OCI-LY3 (cell line): ENCODE data around the gene KBTBD12.

Source experiments
- H2AFZ ChIP-seq: fragments of 200-600, 300-600 bp; shearing (Covaris generic); 2 replicates; pipeline ENCODE4 v1.6.0; 2014; ENCODE audit warnings: antibody characterized with exemption, low read depth, low read length
- H3K27ac ChIP-seq: fragments of 200-600, 300-600 bp; sonication (generic); 2 replicates; pipeline ENCODE4 v1.5.1; 2014; ENCODE audit warnings: mild to moderate bottlenecking, low read length, moderate library complexity, mixed read lengths
- H3K27me3 ChIP-seq: fragments of 200-600, 300-600 bp; sonication (generic); 2 replicates; pipeline ENCODE4 v1.6.1; 2014; ENCODE audit warnings: low read depth, low read length, mixed read lengths
- H3K36me3 ChIP-seq: fragments of 200-600, 300-600 bp; sonication (generic); replicated peaks from 2 replicates; pipeline ENCODE3; 2014; ENCODE audit warnings: low read depth, low read length, mixed read lengths
- H3K4me1 ChIP-seq: fragments of 300-600, 200-600 bp; sonication (generic); 2 replicates; pipeline ENCODE4 v1.6.1; 2014; ENCODE audit warnings: low read length, mixed read lengths
- H3K4me2 ChIP-seq: fragments of 200-600, 300-600 bp; sonication (generic); 2 replicates; pipeline ENCODE4 v1.6.1; 2014; ENCODE audit warnings: low read length, mixed read lengths
- H3K4me3 ChIP-seq: fragments of 300-600, 200-600 bp; sonication (generic); 2 replicates; pipeline ENCODE4 v1.5.1; 2014; ENCODE audit warnings: antibody characterized with exemption, mild to moderate bottlenecking, low read length, moderate library complexity
- H3K79me2 ChIP-seq: fragments of 300-600, 200-600 bp; shearing (Covaris generic); 2 replicates; pipeline ENCODE4 v1.6.1; 2014; ENCODE audit warnings: mild to moderate bottlenecking, low read length, mixed read lengths
- H3K9ac ChIP-seq: fragments of 300-600, 200-600 bp; shearing (Covaris generic); 2 replicates; pipeline ENCODE4 v1.6.0; 2014; ENCODE audit warnings: mild to moderate bottlenecking, low read length, moderate library complexity
- H3K9me3 ChIP-seq: fragments of 200-600, 300-600 bp; shearing (Covaris generic); 2 replicates; pipeline ENCODE4 v1.6.1; 2014; ENCODE audit warnings: low read length, mixed read lengths; ENCODE audit not compliant: insufficient read depth
- H4K20me1 ChIP-seq: fragments of 200-600, 300-600 bp; sonication (generic); 2 replicates; pipeline ENCODE4 v1.6.1; 2016; ENCODE audit warnings: low read length, mixed read lengths; ENCODE audit not compliant: insufficient read depth
- EZH2phosphoT487 ChIP-seq: fragments of 200-600 bp; shearing (Covaris generic); IDR thresholded peaks from 2 replicates; pipeline ENCODE4 v1.6.1; 2018; ENCODE audit warnings: antibody characterized with exemption, mixed run types, low read depth
- TF ChIP-seq, protein P1 (sequence below): fragments of 200-600, 300-600 bp; sonication (generic); IDR thresholded peaks from 2 replicates; pipeline ENCODE4 v1.5.1; 2014; ENCODE audit warnings: antibody characterized with exemption, low read length, low read depth

The KBTBD12 gene

GRCh38 chr3:128001576-128001975 is 86.5 kb downstream of the KBTBD12 start:
- peaks cover 8% of the 10 kb centered on the region; the same call in 1 of the 2 replicates for H3K27me3 ChIP-seq
- no peak overlapping the region for H3K4me3 ChIP-seq
- H3K36me3 ChIP-seq = no peaks in the 10 kb centered on the region
- H3K27ac ChIP-seq = no peak overlapping the region
- H3K4me1 ChIP-seq = no peaks in the 10 kb centered on the region
- H2AFZ ChIP-seq = no peak overlapping the region
- no peaks in the 10 kb centered on the region for H4K20me1 ChIP-seq
- no peak overlapping the region for H3K9ac ChIP-seq
- no peak overlapping the region for H3K4me2 ChIP-seq
- TF ChIP-seq EZH2phosphoT487 = no peak
- H3K79me2 ChIP-seq = no peaks in the 10 kb centered on the region
- no peaks in the 10 kb centered on the region for H3K9me3 ChIP-seq

DNA sequence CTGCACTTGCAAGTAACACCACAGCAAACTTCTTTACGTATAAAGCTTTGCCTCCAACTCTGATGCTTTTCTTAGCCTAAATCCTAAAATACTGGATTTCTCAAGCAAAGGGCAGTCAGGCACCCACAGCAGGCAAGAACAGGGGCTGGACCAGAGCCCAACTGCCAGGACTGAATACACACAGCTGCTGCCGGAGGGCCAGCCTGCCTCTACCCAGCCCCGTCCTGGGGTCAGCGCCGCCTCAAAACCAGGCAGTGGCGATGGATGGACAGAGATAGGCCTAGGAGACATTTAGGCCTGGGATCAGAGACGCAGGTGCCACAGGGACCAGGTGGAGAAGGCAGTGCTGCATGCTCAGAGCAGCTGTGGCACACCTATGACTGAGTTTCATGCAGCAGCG is 89.6 kb downstream of the KBTBD12 start:
- peaks cover 4% of the 10 kb centered on the region; the same call in 1 of the 2 replicates for H3K27me3 ChIP-seq
- H3K9me3 ChIP-seq = no peaks in the 10 kb centered on the region
- no peak overlapping the region for H2AFZ ChIP-seq
- no peaks in the 10 kb centered on the region for H3K79me2 ChIP-seq
- no peaks in the 10 kb centered on the region for H4K20me1 ChIP-seq
- TF ChIP-seq EZH2phosphoT487 = no peak
- TF ChIP-seq, protein P1, sequence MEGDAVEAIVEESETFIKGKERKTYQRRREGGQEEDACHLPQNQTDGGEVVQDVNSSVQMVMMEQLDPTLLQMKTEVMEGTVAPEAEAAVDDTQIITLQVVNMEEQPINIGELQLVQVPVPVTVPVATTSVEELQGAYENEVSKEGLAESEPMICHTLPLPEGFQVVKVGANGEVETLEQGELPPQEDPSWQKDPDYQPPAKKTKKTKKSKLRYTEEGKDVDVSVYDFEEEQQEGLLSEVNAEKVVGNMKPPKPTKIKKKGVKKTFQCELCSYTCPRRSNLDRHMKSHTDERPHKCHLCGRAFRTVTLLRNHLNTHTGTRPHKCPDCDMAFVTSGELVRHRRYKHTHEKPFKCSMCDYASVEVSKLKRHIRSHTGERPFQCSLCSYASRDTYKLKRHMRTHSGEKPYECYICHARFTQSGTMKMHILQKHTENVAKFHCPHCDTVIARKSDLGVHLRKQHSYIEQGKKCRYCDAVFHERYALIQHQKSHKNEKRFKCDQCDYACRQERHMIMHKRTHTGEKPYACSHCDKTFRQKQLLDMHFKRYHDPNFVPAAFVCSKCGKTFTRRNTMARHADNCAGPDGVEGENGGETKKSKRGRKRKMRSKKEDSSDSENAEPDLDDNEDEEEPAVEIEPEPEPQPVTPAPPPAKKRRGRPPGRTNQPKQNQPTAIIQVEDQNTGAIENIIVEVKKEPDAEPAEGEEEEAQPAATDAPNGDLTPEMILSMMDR = no peak
- no peaks in the 10 kb centered on the region for H3K4me1 ChIP-seq
- H3K9ac ChIP-seq = no peak overlapping the region
- H3K4me3 ChIP-seq = no peak overlapping the region
- H3K36me3 ChIP-seq = no peaks in the 10 kb centered on the region
- no peak overlapping the region for H3K4me2 ChIP-seq
- H3K27ac ChIP-seq = no peak overlapping the region

GRCh38 chr3:128006061-128007032 is 91.3 kb downstream of the KBTBD12 start:
- H2AFZ ChIP-seq = no peak overlapping the region
- H3K27me3 ChIP-seq = peaks cover 4% of the 10 kb centered on the region; the same call in 1 of the 2 replicates
- H3K36me3 ChIP-seq = no peaks in the 10 kb centered on the region
- H4K20me1 ChIP-seq = no peaks in the 10 kb centered on the region
- H3K4me3 ChIP-seq = no peak overlapping the region
- H3K9me3 ChIP-seq = no peaks in the 10 kb centered on the region
- no peak overlapping the region for H3K9ac ChIP-seq
- no peaks in the 10 kb centered on the region for H3K4me1 ChIP-seq
- no peak overlapping the region for H3K4me2 ChIP-seq
- no peak for TF ChIP-seq EZH2phosphoT487
- TF ChIP-seq, protein P1 = no peak
- H3K79me2 ChIP-seq = no peaks in the 10 kb centered on the region
- no peak overlapping the region for H3K27ac ChIP-seq

- no peaks in the 10 kb centered on the region for H3K9me3 ChIP-seq
- H3K36me3 ChIP-seq = no peaks in the 10 kb centered on the region
- no peak overlapping the region for H3K9ac ChIP-seq
- no peaks in the 10 kb centered on the region for H3K79me2 ChIP-seq
- H3K27ac ChIP-seq = no peak overlapping the region
- H2AFZ ChIP-seq = no peak overlapping the region
- H3K4me2 ChIP-seq = no peak overlapping the region
- TF ChIP-seq, protein P1 = no peak
- TF ChIP-seq EZH2phosphoT487 = no peak
- H4K20me1 ChIP-seq = no peaks in the 10 kb centered on the region
- no peak overlapping the region for H3K4me3 ChIP-seq
- H3K27me3 ChIP-seq = peaks cover 4% of the 10 kb centered on the region; the same call in 1 of the 2 replicates
- no peaks in the 10 kb centered on the region for H3K4me1 ChIP-seq
Measured at GRCh38 chr3:128007033-128007424, 92.0 kb downstream of the KBTBD12 start.
